Left ventricle myocardium inferior (tissue), 1 donor: ENCODE results near the gene AGAP1. TPM values are rescaled to one million over a fixed set of nuclear protein-coding genes. Genes with fewer than 3 reads are reported as not detected.

Experiments
- DNase-seq: peaks from one replicate; pipeline ENCODE4 v3.0.0-alpha.2; 2020
- H3K27ac ChIP-seq: fragments of 200-600 bp; replicated peaks from 2 replicates; pipeline ENCODE4 v1.8.0; 2021
- H3K27me3 ChIP-seq: fragments of 200-600 bp; 2 replicates; pipeline ENCODE4 v1.8.0; 2021; ENCODE audit warnings: low read depth
- H3K36me3 ChIP-seq: fragments of 200-600 bp; 2 replicates; pipeline ENCODE4 v1.8.0; 2021
- H3K4me1 ChIP-seq: fragments of 200-600 bp; 2 replicates; pipeline ENCODE4 v1.8.0; 2021
- H3K4me3 ChIP-seq: fragments of 200-600 bp; 2 replicates; pipeline ENCODE4 v1.8.0; 2021; ENCODE audit warnings: mild to moderate bottlenecking, moderate library complexity
- H3K9me3 ChIP-seq: fragments of 200-600 bp; replicated peaks from 2 replicates; pipeline ENCODE4 v1.8.0; 2021
- intact Hi-C: fragments of 100-400 bp; cut with micrococcal nuclease; formaldehyde crosslinking; loops from one replicate; pipeline ENCODE4 v1.11.0; 2022
- total RNA-seq: library from RNA; stranded (reverse); fragmentation: NEBNext Ultra II Directional; extraction: Animal tissue kit (Norgen Biotek cat#: 25700); gene quantifications from one replicate; pipeline ENCODE4 v1.2.1, GENCODE V29; 2021
- TF ChIP-seq, protein P1 (sequence below): fragments of 200-600 bp; IDR thresholded peaks from 2 replicates; pipeline ENCODE4 v1.8.0; 2021; ENCODE audit warnings: antibody characterized with exemption, mild to moderate bottlenecking, borderline replicate concordance
- donor health status: DM: no; HTN: yes; CAD: no; lungs with severe emphysema.

The AGAP1 gene
- total RNA-seq, 1 donor from 2014 or later: 18.1 TPM

DNA sequence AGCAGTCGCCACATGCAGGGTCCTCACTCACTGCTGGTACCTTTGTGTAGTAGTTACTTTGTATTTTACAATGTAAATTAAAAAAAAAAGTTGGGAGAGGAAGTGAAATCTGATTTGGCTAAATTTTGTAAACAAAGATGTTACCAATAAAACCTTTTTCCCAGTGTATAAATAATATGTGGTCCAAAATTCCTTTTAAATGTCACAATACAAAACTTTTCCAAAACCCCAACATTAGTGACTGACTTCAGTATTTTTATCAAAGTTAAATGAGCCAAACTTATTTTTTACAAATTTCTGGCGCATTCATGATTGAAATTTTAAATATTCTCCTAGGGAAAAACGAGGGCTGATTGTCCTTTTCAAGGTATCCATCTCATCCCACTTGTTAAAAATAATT, 239.9 kb downstream of the AGAP1 start:
- TF ChIP-seq, protein P1, sequence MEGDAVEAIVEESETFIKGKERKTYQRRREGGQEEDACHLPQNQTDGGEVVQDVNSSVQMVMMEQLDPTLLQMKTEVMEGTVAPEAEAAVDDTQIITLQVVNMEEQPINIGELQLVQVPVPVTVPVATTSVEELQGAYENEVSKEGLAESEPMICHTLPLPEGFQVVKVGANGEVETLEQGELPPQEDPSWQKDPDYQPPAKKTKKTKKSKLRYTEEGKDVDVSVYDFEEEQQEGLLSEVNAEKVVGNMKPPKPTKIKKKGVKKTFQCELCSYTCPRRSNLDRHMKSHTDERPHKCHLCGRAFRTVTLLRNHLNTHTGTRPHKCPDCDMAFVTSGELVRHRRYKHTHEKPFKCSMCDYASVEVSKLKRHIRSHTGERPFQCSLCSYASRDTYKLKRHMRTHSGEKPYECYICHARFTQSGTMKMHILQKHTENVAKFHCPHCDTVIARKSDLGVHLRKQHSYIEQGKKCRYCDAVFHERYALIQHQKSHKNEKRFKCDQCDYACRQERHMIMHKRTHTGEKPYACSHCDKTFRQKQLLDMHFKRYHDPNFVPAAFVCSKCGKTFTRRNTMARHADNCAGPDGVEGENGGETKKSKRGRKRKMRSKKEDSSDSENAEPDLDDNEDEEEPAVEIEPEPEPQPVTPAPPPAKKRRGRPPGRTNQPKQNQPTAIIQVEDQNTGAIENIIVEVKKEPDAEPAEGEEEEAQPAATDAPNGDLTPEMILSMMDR: no peak
- no peak overlapping the region for H3K4me3 ChIP-seq
- H3K36me3 ChIP-seq: no peaks in the 10 kb centered on the region
- intact Hi-C loops: no loop called here
- H3K4me1 ChIP-seq: peaks cover 12% of the 10 kb centered on the region
- peak overlapping the region; percentile 61 for H3K27ac ChIP-seq
- H3K9me3 ChIP-seq: no peaks in the 10 kb centered on the region
- no peak for DNase-seq
- no peaks in the 10 kb centered on the region for H3K27me3 ChIP-seq

- DNase-seq: no peak
- TF ChIP-seq, protein P1: no peak
- H3K4me1 ChIP-seq: peaks cover 7% of the 10 kb centered on the region
- intact Hi-C loops: no loop called here
- H3K9me3 ChIP-seq: no peaks in the 10 kb centered on the region
- peak overlapping the region; percentile 61 for H3K27ac ChIP-seq
- no peaks in the 10 kb centered on the region for H3K27me3 ChIP-seq
- H3K4me3 ChIP-seq: no peak overlapping the region
- no peaks in the 10 kb centered on the region for H3K36me3 ChIP-seq
Measured at GRCh38 chr2:235734168-235734567, 240.3 kb downstream of the AGAP1 start.

GRCh38 chr2:235734688-235735231, 240.9 kb downstream of the AGAP1 start:
- Histone ChIP-seq H3K36me3 (no peaks in the 10 kb centered on the region), H3K9me3 (no peaks in the 10 kb centered on the region), H3K4me3 (no peak overlapping the region), H3K27ac (peak overlapping the region; percentile 61), H3K4me1 (peaks cover 5% of the 10 kb centered on the region), H3K27me3 (no peaks in the 10 kb centered on the region)
- peak; percentile 36 for DNase-seq
- TF ChIP-seq, protein P1: no peak
- intact Hi-C loops: no loop called here

GRCh38 chr2:235737396-235737795, 243.6 kb downstream of the AGAP1 start:
- peaks cover 5% of the 10 kb centered on the region for H3K4me1 ChIP-seq
- DNase-seq: no peak
- no peaks in the 10 kb centered on the region for H3K36me3 ChIP-seq
- H3K27me3 ChIP-seq: no peaks in the 10 kb centered on the region
- no peak overlapping the region for H3K4me3 ChIP-seq
- no peaks in the 10 kb centered on the region for H3K9me3 ChIP-seq
- TF ChIP-seq, protein P1: no peak
- H3K27ac ChIP-seq: no peak overlapping the region
- intact Hi-C loops: no loop called here

GRCh38 chr2:235737840-235738239, 244.0 kb downstream of the AGAP1 start:
- TF ChIP-seq, protein P1: no peak
- Histone ChIP-seq H3K9me3 (no peaks in the 10 kb centered on the region), H3K36me3 (no peaks in the 10 kb centered on the region), H3K4me1 (peaks cover 5% of the 10 kb centered on the region), H3K4me3 (no peak overlapping the region), H3K27ac (no peak overlapping the region), H3K27me3 (no peaks in the 10 kb centered on the region)
- no peak for DNase-seq
- intact Hi-C loops: no loop called here
